MM.1S (cell line): ENCODE results near the gene COL25A1.

Experiments used
- DNase-seq: peaks from one replicate; pipeline ENCODE4 v3.0.0-alpha.2; 2015
- H2AFZ ChIP-seq: fragments of 300-600 bp; sonication (generic); 2 replicates; pipeline ENCODE4 v1.6.0; 2016; ENCODE audit warnings: antibody characterized with exemption, low read length
- H3F3A ChIP-seq: fragments of 300-600 bp; sonication (generic); 2 replicates; pipeline ENCODE4 v1.6.1; 2016; ENCODE audit warnings: mild to moderate bottlenecking, antibody characterized with exemption, low read length, moderate library complexity, mixed read lengths; ENCODE audit not compliant: insufficient read depth
- H3K27ac ChIP-seq: fragments of 300-600 bp; sonication (generic); 2 replicates; pipeline ENCODE4 v1.5.1; 2016; ENCODE audit warnings: mild to moderate bottlenecking, low read length
- H3K27me3 ChIP-seq: fragments of 300-600 bp; sonication (generic); replicated peaks from 2 replicates; pipeline ENCODE4 v1.6.0; 2016; ENCODE audit warnings: low read length; ENCODE audit not compliant: insufficient read depth
- H3K36me3 ChIP-seq: fragments of 300-600 bp; sonication (generic); replicated peaks from 2 replicates; pipeline ENCODE4 v1.6.1; 2016; ENCODE audit warnings: mild to moderate bottlenecking, low read length, mixed read lengths; ENCODE audit not compliant: insufficient read depth
- H3K4me1 ChIP-seq: fragments of 300-600 bp; sonication (generic); 2 replicates; pipeline ENCODE4 v1.6.1; 2016; ENCODE audit warnings: low read length, mixed read lengths
- H3K4me2 ChIP-seq: fragments of 300-600 bp; sonication (generic); 2 replicates; pipeline ENCODE4 v1.6.0; 2016; ENCODE audit warnings: low read depth, low read length
- H3K4me3 ChIP-seq: fragments of 300-600 bp; sonication (generic); 2 replicates; pipeline ENCODE4 v1.5.1; 2016; ENCODE audit warnings: low read length, mixed read lengths
- H3K79me2 ChIP-seq: fragments of 300-600 bp; sonication (generic); 2 replicates; pipeline ENCODE4 v1.6.1; 2016; ENCODE audit warnings: mixed run types, low read length, mixed read lengths
- H3K9ac ChIP-seq: fragments of 300-600 bp; sonication (generic); 2 replicates; pipeline ENCODE4 v1.6.1; 2016; ENCODE audit warnings: low read length, mixed read lengths
- H3K9me2 ChIP-seq: fragments of 300-600 bp; sonication (generic); replicated peaks from 2 replicates; pipeline ENCODE4 v1.6.1; 2016; ENCODE audit warnings: mild to moderate bottlenecking, low read length, mixed read lengths; ENCODE audit not compliant: insufficient read depth
- H3K9me3 ChIP-seq: fragments of 300-600 bp; sonication (generic); replicated peaks from 2 replicates; pipeline ENCODE4 v1.6.1; 2016; ENCODE audit warnings: mild to moderate bottlenecking, low read length, mixed read lengths; ENCODE audit not compliant: insufficient read depth
- H4K20me1 ChIP-seq: fragments of 300-600 bp; sonication (generic); 2 replicates; pipeline ENCODE4 v1.6.1; 2016; ENCODE audit warnings: mild to moderate bottlenecking, low read length, moderate library complexity, mixed read lengths; ENCODE audit not compliant: insufficient read depth
- CTCF ChIP-seq: fragments of 300-600 bp; sonication (generic); IDR thresholded peaks from 2 replicates; pipeline ENCODE4 v1.5.1; 2016; ENCODE audit warnings: antibody characterized with exemption, low read length, mixed read lengths
- EZH2 ChIP-seq: fragments of 300-600 bp; sonication (generic); optimal IDR thresholded peaks from 2 replicates; pipeline ENCODE3; 2017; ENCODE audit warnings: low read depth, mild to moderate bottlenecking, antibody characterized with exemption, low read length, mixed read lengths
- EZH2phosphoT487 ChIP-seq: fragments of 300-600 bp; sonication (generic); IDR thresholded peaks from 2 replicates; pipeline ENCODE4 v1.6.1; 2018; ENCODE audit warnings: antibody characterized with exemption, low read length

Gene COL25A1

GRCh38 chr4:108901291-108901690, 401.2 kb downstream of the COL25A1 start:
- no peak for DNase-seq
- TF ChIP-seq EZH2 (no peak), CTCF (no peak), EZH2phosphoT487 (no peak)
- Histone ChIP-seq H3K9me3 (no peaks in the 10 kb centered on the region), H3K9me2 (no peaks in the 10 kb centered on the region), H3K36me3 (no peaks in the 10 kb centered on the region), H3K4me3 (no peak overlapping the region), H3K27ac (no peak overlapping the region), H3K4me2 (no peak overlapping the region), H3K4me1 (no peaks in the 10 kb centered on the region), H3K27me3 (no peaks in the 10 kb centered on the region), H3K79me2 (no peaks in the 10 kb centered on the region), H2AFZ (no peak overlapping the region), H3F3A (no peaks in the 10 kb centered on the region), H4K20me1 (no peaks in the 10 kb centered on the region), H3K9ac (no peak overlapping the region)

- H3K4me1 ChIP-seq = no peaks in the 10 kb centered on the region
- H3K4me2 ChIP-seq = no peak overlapping the region
- TF ChIP-seq EZH2 (no peak), EZH2phosphoT487 (no peak)
- H3K9me3 ChIP-seq = no peaks in the 10 kb centered on the region
- no peaks in the 10 kb centered on the region for H3K27me3 ChIP-seq
- H3K36me3 ChIP-seq = no peaks in the 10 kb centered on the region
- H4K20me1 ChIP-seq = no peaks in the 10 kb centered on the region
- H3K79me2 ChIP-seq = no peaks in the 10 kb centered on the region
- H3K9ac ChIP-seq = no peak overlapping the region
- no peak for DNase-seq
- no peak overlapping the region for H3K4me3 ChIP-seq
- no peaks in the 10 kb centered on the region for H3F3A ChIP-seq
- H3K9me2 ChIP-seq = no peaks in the 10 kb centered on the region
- H3K27ac ChIP-seq = no peak overlapping the region
- no peak overlapping the region for H2AFZ ChIP-seq
Observed at GRCh38 chr4:108900018-108900580, 402.4 kb downstream of the COL25A1 start.

GRCh38 chr4:108893468-108893867, 409.0 kb downstream of the COL25A1 start:
- no peaks in the 10 kb centered on the region for H3K36me3 ChIP-seq
- no peak overlapping the region for H3K4me3 ChIP-seq
- H3K4me1 ChIP-seq = no peaks in the 10 kb centered on the region
- H4K20me1 ChIP-seq = no peaks in the 10 kb centered on the region
- no peaks in the 10 kb centered on the region for H3K79me2 ChIP-seq
- no peaks in the 10 kb centered on the region for H3K9me3 ChIP-seq
- no peak overlapping the region for H3K27ac ChIP-seq
- H2AFZ ChIP-seq = no peak overlapping the region
- H3F3A ChIP-seq = no peaks in the 10 kb centered on the region
- H3K9ac ChIP-seq = no peak overlapping the region
- no peak for DNase-seq
- TF ChIP-seq CTCF = no peak
- TF ChIP-seq EZH2phosphoT487 = no peak
- no peaks in the 10 kb centered on the region for H3K9me2 ChIP-seq
- no peak overlapping the region for H3K4me2 ChIP-seq
- H3K27me3 ChIP-seq = no peaks in the 10 kb centered on the region

GRCh38 chr4:108891896-108892590, 410.4 kb downstream of the COL25A1 start:
- H3K27ac ChIP-seq = no peak overlapping the region
- H3K4me1 ChIP-seq = no peaks in the 10 kb centered on the region
- H3K9ac ChIP-seq = no peak overlapping the region
- DNase-seq = no peak
- H3K9me2 ChIP-seq = no peaks in the 10 kb centered on the region
- no peaks in the 10 kb centered on the region for H3K27me3 ChIP-seq
- H3K4me2 ChIP-seq = no peak overlapping the region
- no peaks in the 10 kb centered on the region for H3K36me3 ChIP-seq
- H3K9me3 ChIP-seq = no peaks in the 10 kb centered on the region
- no peak overlapping the region for H2AFZ ChIP-seq
- TF ChIP-seq EZH2phosphoT487 = no peak
- no peak for TF ChIP-seq CTCF
- TF ChIP-seq EZH2 = no peak
- H3F3A ChIP-seq = no peaks in the 10 kb centered on the region
- H3K79me2 ChIP-seq = no peaks in the 10 kb centered on the region
- H4K20me1 ChIP-seq = no peaks in the 10 kb centered on the region
- H3K4me3 ChIP-seq = no peak overlapping the region
